HCT116 (cell line): ENCODE measurements around the gene CEP112. TPM values are rescaled to one million over a fixed set of nuclear protein-coding genes. Genes with fewer than 3 reads are reported as not detected.

Experiments
- ATAC-seq: fragments of 200-7000 bp; cut with Tn5 transposase; 2 replicates; pipeline ENCODE4 v1.9.1; 2020; ENCODE audit warnings: mild to moderate bottlenecking, moderate library complexity
- BruUV-seq: library from RNA; stranded (reverse); fragments of 400-500 nt; replicated peaks from 2 replicates; lab custom pipeline; 2021; lab: Mats Ljungman, UMichigan
- CTCF ChIA-PET: fragments of 300-600 bp; sonication (Branson Sonifier 250); formaldehyde crosslinking; loops from one replicate; lab custom pipeline; 2021; ENCODE audit warnings: antibody characterized with exemption; lab: Charles Lee
- POLR2A ChIA-PET: fragments of 300-600, 350-600 bp; sonication (Branson Sonifier 250); formaldehyde crosslinking; loops from one replicate; lab custom pipeline; 2021; ENCODE audit warnings: antibody characterized with exemption; lab: Charles Lee
- RAD21 ChIA-PET, 2 experiments: fragments of 300-600 bp; sonication (Branson Sonifier 250); formaldehyde crosslinking; loops; one replicate each; lab custom pipeline; 2023; ENCODE audit warnings: low total read pairs in 2 of 2; ENCODE audit not compliant: uncharacterized antibody in 2 of 2, unreplicated experiment in 2 of 2, low non-redundant PET in 1 of 2; lab: Charles Lee
- DNase-seq: peaks from one replicate; pipeline ENCODE4 v3.0.0-alpha.2; 2010; ENCODE audit warnings: low read depth, low spot score
- H2AFZ ChIP-seq: fragments of 200-600 bp; shearing (Covaris generic), sonication (generic); 2 replicates; pipeline ENCODE4 v1.6.1; 2017; ENCODE audit warnings: low read depth, mixed run types, mixed read lengths, antibody characterized with exemption, low read length; ENCODE audit not compliant: poor library complexity, severe bottlenecking
- H3K27ac ChIP-seq: 2 replicates; pipeline ENCODE4 v1.5.1; 2012; ENCODE audit warnings: low read depth, low read length
- H3K27me3 ChIP-seq: fragments of 200-600 bp; sonication (generic); 2 replicates; pipeline ENCODE4 v1.6.1; 2016; ENCODE audit warnings: mixed run types, low read length, mixed read lengths; ENCODE audit not compliant: insufficient read depth
- H3K36me3 ChIP-seq, 2 experiments: fragments of 200-500 bp in 1 of 2; fragments of 200-600 bp in 1 of 2; sonication (Bioruptor generic) in 1 of 2; sonication (generic) in 1 of 2; 2 replicates each; pipeline versions ENCODE4 v1.5.1 to v1.6.1; 2014 to 2016; ENCODE audit warnings: low read length in 2 of 2, inconsistent platforms in 1 of 2, mixed read lengths in 1 of 2, mixed run types in 1 of 2; ENCODE audit not compliant: insufficient read depth in 2 of 2, control insufficient read depth in 1 of 2
- H3K4me1 ChIP-seq, 2 experiments: fragments of 200-600 bp in 1 of 2; sonication (generic) in 1 of 2; 2 replicates each; pipeline versions ENCODE4 v1.5.1 to v1.6.1; 2012 to 2017; ENCODE audit warnings: low read length in 2 of 2, inconsistent platforms in 1 of 2, mild to moderate bottlenecking in 1 of 2, mixed read lengths in 1 of 2, mixed run types in 1 of 2, moderate library complexity in 1 of 2; ENCODE audit not compliant: insufficient read depth in 2 of 2, control insufficient read depth in 1 of 2
- H3K4me2 ChIP-seq: fragments of 200-600 bp; sonication (generic); 2 replicates; pipeline ENCODE4 v1.6.1; 2017; ENCODE audit warnings: mixed run types, low read length, mixed read lengths
- H3K4me3 ChIP-seq, 2 experiments: fragments of 200-600 bp in 1 of 2; sonication (generic) in 1 of 2; replicated peaks in 1 of 2; 2 replicates each; pipeline ENCODE4 v1.5.1; 2011 to 2016; ENCODE audit warnings: low read length in 2 of 2, control low read depth in 1 of 2, low read depth in 1 of 2, mild to moderate bottlenecking in 1 of 2, mixed read lengths in 1 of 2, mixed run types in 1 of 2
- H3K79me2 ChIP-seq: fragments of 200-600 bp; sonication (generic); 2 replicates; pipeline ENCODE4 v1.6.1; 2017; ENCODE audit warnings: mild to moderate bottlenecking, mixed run types, low read length, moderate library complexity, mixed read lengths; ENCODE audit not compliant: insufficient read depth
- H3K9ac ChIP-seq: fragments of 200-600 bp; sonication (generic); 2 replicates; pipeline ENCODE4 v1.6.1; 2016; ENCODE audit warnings: low read length, mixed read lengths
- H3K9me2 ChIP-seq: fragments of 200-600 bp; sonication (generic), shearing (Covaris generic); 2 replicates; pipeline ENCODE4 v1.6.1; 2017; ENCODE audit warnings: mixed run types, mild to moderate bottlenecking, moderate library complexity; ENCODE audit not compliant: insufficient read depth
- H3K9me3 ChIP-seq, 2 experiments: fragments of 200-500 bp in 1 of 2; fragments of 200-600 bp in 1 of 2; sonication (Bioruptor generic) in 1 of 2; sonication (generic) in 1 of 2; 2 replicates each; pipeline ENCODE4 v1.6.1; 2014 to 2017; ENCODE audit warnings: low read length in 2 of 2, mixed read lengths in 2 of 2, inconsistent platforms in 1 of 2, low read depth in 1 of 2, mild to moderate bottlenecking in 1 of 2, mixed run types in 1 of 2, moderate library complexity in 1 of 2; ENCODE audit not compliant: control insufficient read depth in 1 of 2, insufficient read depth in 1 of 2
- H4K20me1 ChIP-seq: fragments of 200-600 bp; sonication (generic), shearing (Covaris generic); 2 replicates; pipeline ENCODE4 v1.6.1; 2017; ENCODE audit warnings: mixed run types, mild to moderate bottlenecking, moderate library complexity; ENCODE audit not compliant: insufficient read depth
- CEBPB ChIP-seq: IDR thresholded peaks from 2 replicates; pipeline ENCODE4 v1.6.1; 2012; ENCODE audit warnings: low read depth
- EGR1 ChIP-seq: IDR thresholded peaks from 2 replicates; pipeline ENCODE4 v1.6.1; 2012; ENCODE audit warnings: low read depth
- EZH2 ChIP-seq: fragments of 200-600 bp; sonication (generic); IDR thresholded peaks from 2 replicates; pipeline ENCODE4 v1.6.1; 2017; ENCODE audit warnings: antibody characterized with exemption, mixed run types
- FOSL1 ChIP-seq: IDR thresholded peaks from 2 replicates; pipeline ENCODE4 v1.6.1; 2012; ENCODE audit warnings: low read depth
- SP1 ChIP-seq: IDR thresholded peaks from 2 replicates; pipeline ENCODE4 v1.6.1; 2012; ENCODE audit warnings: low read depth
- TCF7L2 ChIP-seq: IDR thresholded peaks from 2 replicates; pipeline ENCODE4 v1.7.0; 2011; ENCODE audit warnings: borderline replicate concordance, inconsistent platforms; ENCODE audit not compliant: insufficient read depth, insufficient read length; ENCODE audit errors: extremely low read depth
- intact Hi-C: fragments of 100-400 bp; cut with micrococcal nuclease; formaldehyde crosslinking; loops from 2 replicates; pipeline ENCODE4 v1.10.0; 2022
- total RNA-seq: library from RNA; stranded (reverse); gene quantifications from one replicate; pipeline ENCODE4 v1.2.1, GENCODE V29; 2021; ENCODE audit not compliant: unreplicated experiment
- TF ChIP-seq, protein P1 (sequence below): IDR thresholded peaks from 2 replicates; pipeline ENCODE4 v1.6.1; 2012; ENCODE audit warnings: low read depth

CEP112 gene
- total RNA-seq, 1 experiment from 2014 or later, result 10.9 TPM

GRCh38 chr17:66040402-66040801 is 151.5 kb downstream of the CEP112 start (continued):
- TF ChIP-seq, protein P1, sequence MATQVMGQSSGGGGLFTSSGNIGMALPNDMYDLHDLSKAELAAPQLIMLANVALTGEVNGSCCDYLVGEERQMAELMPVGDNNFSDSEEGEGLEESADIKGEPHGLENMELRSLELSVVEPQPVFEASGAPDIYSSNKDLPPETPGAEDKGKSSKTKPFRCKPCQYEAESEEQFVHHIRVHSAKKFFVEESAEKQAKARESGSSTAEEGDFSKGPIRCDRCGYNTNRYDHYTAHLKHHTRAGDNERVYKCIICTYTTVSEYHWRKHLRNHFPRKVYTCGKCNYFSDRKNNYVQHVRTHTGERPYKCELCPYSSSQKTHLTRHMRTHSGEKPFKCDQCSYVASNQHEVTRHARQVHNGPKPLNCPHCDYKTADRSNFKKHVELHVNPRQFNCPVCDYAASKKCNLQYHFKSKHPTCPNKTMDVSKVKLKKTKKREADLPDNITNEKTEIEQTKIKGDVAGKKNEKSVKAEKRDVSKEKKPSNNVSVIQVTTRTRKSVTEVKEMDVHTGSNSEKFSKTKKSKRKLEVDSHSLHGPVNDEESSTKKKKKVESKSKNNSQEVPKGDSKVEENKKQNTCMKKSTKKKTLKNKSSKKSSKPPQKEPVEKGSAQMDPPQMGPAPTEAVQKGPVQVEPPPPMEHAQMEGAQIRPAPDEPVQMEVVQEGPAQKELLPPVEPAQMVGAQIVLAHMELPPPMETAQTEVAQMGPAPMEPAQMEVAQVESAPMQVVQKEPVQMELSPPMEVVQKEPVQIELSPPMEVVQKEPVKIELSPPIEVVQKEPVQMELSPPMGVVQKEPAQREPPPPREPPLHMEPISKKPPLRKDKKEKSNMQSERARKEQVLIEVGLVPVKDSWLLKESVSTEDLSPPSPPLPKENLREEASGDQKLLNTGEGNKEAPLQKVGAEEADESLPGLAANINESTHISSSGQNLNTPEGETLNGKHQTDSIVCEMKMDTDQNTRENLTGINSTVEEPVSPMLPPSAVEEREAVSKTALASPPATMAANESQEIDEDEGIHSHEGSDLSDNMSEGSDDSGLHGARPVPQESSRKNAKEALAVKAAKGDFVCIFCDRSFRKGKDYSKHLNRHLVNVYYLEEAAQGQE, result no peak
- no peak for TF ChIP-seq CEBPB
- no peak for TF ChIP-seq FOSL1
- no peak for TF ChIP-seq TCF7L2
- no peak for TF ChIP-seq SP1
- TF ChIP-seq EGR1, result no peak

DNA sequence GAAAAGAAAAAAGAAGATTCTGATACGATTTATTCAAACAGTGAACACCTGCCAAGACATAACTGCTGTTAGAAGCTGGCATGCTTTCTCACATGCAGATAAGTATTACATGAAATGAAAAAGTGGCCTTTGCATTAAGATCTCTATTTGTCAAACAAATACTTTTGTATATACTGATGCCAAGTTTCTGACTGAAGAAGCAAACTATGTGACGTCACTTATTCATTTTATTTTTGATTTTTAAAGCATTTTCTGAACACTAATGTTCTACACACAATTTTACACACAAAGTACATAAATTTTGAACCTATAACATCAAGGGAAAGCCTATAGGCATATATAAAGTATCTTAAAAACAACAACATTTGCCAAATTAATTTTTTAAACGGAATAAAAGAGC is 153.8 kb downstream of the CEP112 start:
- no peaks in the 10 kb centered on the region for H3K9me3 ChIP-seq
- ChIA-PET CTCF (no interaction called here), POLR2A (no interaction called here), RAD21 (no interaction called here)
- DNase-seq (no peak), ATAC-seq (no peak)
- H3K27ac ChIP-seq, result no peak overlapping the region
- no peak overlapping the region for H3K9ac ChIP-seq
- no peak overlapping the region for H3K4me2 ChIP-seq
- H3K27me3 ChIP-seq, result no peaks in the 10 kb centered on the region
- intact Hi-C loops, result no loop called here
- H3K36me3 ChIP-seq, result no peaks in the 10 kb centered on the region
- H2AFZ ChIP-seq, result no peak overlapping the region
- H3K9me2 ChIP-seq, result no peaks in the 10 kb centered on the region
- TF ChIP-seq FOSL1, result no peak
- no peak for TF ChIP-seq EZH2
- no peaks in the 10 kb centered on the region for H4K20me1 ChIP-seq
- no peaks in the 10 kb centered on the region for H3K4me1 ChIP-seq
- no peaks in the 10 kb centered on the region for H3K79me2 ChIP-seq
- no peak overlapping the region for H3K4me3 ChIP-seq
- no TSS peak for BruUV-seq
